Colonic mucosa (tissue), 4 donors: ENCODE data around the gene EIF3D. TPM values are rescaled to one million over a fixed set of nuclear protein-coding genes. Genes with fewer than 3 reads are reported as not detected.

Source experiments
- DNase-seq: peaks from one replicate; pipeline ENCODE4 v3.0.0-alpha.2; 2020
- H3K27ac ChIP-seq: fragments of 200-600 bp; one replicate; pipeline ENCODE4 v1.8.0; 2021
- H3K27me3 ChIP-seq: fragments of 200-600 bp; one replicate; pipeline ENCODE4 v1.8.0; 2021
- H3K36me3 ChIP-seq: fragments of 200-600 bp; one replicate; pipeline ENCODE4 v1.8.0; 2021
- H3K4me1 ChIP-seq: fragments of 200-600 bp; one replicate; pipeline ENCODE4 v1.8.0; 2021; ENCODE audit warnings: mild to moderate bottlenecking
- H3K4me3 ChIP-seq: fragments of 200-600 bp; one replicate; pipeline ENCODE4 v1.8.0; 2021
- H3K9ac ChIP-seq, 2 donors: one replicate each; pipeline ENCODE4 v1.7.0; 2013; ENCODE audit warnings: control low read depth in 2 of 2, low read depth in 2 of 2, low read length in 2 of 2
- H3K9me3 ChIP-seq: fragments of 200-600 bp; one replicate; pipeline ENCODE4 v1.8.0; 2021
- CTCF ChIP-seq: fragments of 200-600 bp; IDR thresholded peaks from one replicate; pipeline ENCODE4 v1.8.0; 2022; ENCODE audit warnings: antibody characterized with exemption, mild to moderate bottlenecking
- intact Hi-C: fragments of 100-400 bp; cut with DNase I; formaldehyde crosslinking; loops from one replicate; pipeline ENCODE4 v1.14.1; 2022
- total RNA-seq, 2 donors: library from RNA; stranded (reverse); fragmentation: NEBNext Ultra II Directional in 1 of 2; extraction: Animal tissue kit (Norgen Biotek cat#: 25700) in 1 of 2; gene quantifications; one replicate each; pipeline ENCODE4 v1.2.1, GENCODE V29; 2021
- donor health status: healthy.
- donor health status: DM: no; HTN: no; CAD: no.
- donor health status: DM: no; HTN: no; CAD: no.

Gene EIF3D
- total RNA-seq, 2 donors from 2014 or later: 148 to 160 TPM

DNA sequence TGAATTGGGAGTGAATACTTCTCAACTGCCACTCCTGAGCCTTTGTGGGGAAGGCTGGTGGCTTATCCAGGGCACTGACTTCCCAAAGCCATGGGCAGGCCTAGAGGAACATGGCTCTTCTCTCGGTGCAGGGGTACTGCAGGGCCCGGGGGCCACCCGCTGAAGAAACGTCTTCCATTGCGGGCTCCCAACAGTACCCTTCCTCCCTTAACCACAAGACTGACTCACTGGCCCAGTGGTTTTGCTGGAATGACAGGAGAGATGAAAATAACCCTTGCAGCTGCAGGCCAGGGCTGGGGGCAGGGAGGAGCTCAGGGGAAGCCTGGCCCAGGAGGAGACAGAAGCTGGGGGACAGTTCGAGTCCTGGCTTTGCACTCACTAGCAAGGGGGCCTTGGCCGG lies 61.0 kb downstream of the EIF3D start:
- peak overlapping the region in 1 of 2 donors; percentile 12 for H3K9ac ChIP-seq
- H3K4me3 ChIP-seq: no peak overlapping the region
- DNase-seq: no peak
- intact Hi-C loops: loop anchor here (2.0 kb wide), 1 partner anchor 163 kb away; no protein-coding TSS in a partner anchor
- no peaks in the 10 kb centered on the region for H3K9me3 ChIP-seq
- no peak for TF ChIP-seq CTCF
- peak overlapping the region; percentile 49 for H3K27ac ChIP-seq
- peaks cover 16% of the 10 kb centered on the region for H3K4me1 ChIP-seq
- H3K27me3 ChIP-seq: no peaks in the 10 kb centered on the region
- no peaks in the 10 kb centered on the region for H3K36me3 ChIP-seq

- intact Hi-C loops: no loop called here
- DNase-seq: peak; percentile 55
- no peak for TF ChIP-seq CTCF
- no peak overlapping the region for H3K9ac ChIP-seq
- H3K36me3 ChIP-seq: no peaks in the 10 kb centered on the region
- H3K4me3 ChIP-seq: no peak overlapping the region
- peak overlapping the region; percentile 49 for H3K27ac ChIP-seq
- no peaks in the 10 kb centered on the region for H3K27me3 ChIP-seq
- H3K9me3 ChIP-seq: no peaks in the 10 kb centered on the region
- H3K4me1 ChIP-seq: peaks cover 16% of the 10 kb centered on the region
Observed at GRCh38 chr22:36467042-36467810, 61.7 kb downstream of the EIF3D start.

DNA sequence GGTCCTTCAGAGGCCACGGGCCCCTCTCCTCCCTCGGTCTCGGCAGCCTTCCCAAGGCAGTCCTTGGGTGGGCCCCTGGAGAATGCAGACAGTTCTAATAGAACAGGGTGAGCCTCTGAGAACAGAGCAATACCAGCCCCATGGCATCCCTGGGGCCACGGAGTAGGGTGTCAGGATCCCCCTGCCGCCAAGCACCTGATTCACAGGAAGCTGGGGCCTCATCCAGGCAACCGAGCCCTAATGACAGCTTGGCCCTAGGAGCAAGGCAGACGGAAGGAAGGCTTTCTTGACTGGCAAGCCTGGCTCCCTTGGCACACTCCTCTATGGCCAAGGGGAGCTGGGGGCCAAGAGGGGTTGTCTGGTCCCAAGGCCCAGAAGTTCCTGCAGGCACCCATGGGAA lies 62.7 kb downstream of the EIF3D start:
- Histone ChIP-seq H3K4me1 (peaks cover 16% of the 10 kb centered on the region), H3K4me3 (no peak overlapping the region), H3K9me3 (no peaks in the 10 kb centered on the region), H3K27ac (peak overlapping the region; percentile 79), H3K27me3 (no peaks in the 10 kb centered on the region), H3K36me3 (no peaks in the 10 kb centered on the region), H3K9ac (peak overlapping the region in 1 of 2 donors; percentile 79)
- TF ChIP-seq CTCF: no peak
- DNase-seq: no peak
- intact Hi-C loops: no loop called here

DNA sequence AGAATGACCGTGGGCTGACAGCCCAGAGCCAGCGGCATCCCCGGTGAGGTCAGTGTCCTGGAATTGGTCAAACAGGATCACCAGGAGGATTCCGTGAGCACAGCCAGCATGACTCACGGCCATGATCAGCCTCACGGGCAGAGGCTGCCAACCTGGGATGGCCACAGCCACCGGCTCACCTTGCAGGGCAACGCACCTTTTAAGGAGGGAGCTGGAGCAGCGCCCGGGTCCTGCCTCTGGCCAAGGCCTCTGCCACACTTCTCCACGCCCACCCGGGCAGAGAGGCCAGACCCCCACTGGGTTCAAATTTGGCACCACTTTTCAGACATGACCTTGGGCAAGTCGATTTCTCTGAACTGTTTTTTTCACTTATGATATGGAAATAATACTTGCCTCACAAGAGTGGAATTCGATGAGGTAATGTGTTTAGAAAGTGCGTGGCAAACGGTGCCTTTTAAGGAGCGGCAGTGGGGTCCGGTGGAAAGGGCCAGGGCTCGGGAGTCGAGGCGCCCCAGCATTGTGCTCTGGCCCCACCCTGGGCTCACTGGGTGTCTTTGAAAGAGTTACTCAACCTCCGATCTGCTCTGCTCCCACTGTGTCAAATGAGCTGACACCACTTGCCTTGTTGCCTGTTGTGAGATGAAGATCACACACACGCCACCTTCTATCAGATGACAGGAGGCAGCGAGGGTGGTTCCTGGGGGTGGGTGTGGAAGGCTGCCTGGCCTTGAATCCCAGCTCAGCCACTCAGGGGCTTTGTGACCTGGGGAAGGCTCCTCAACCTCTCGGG lies 63.5 kb downstream of the EIF3D start:
- Histone ChIP-seq H3K27me3 (no peaks in the 10 kb centered on the region), H3K9ac (peak overlapping the region; percentile 13 to 79), H3K27ac (peak overlapping the region; percentile 79), H3K4me1 (peaks cover 16% of the 10 kb centered on the region), H3K4me3 (no peak overlapping the region), H3K9me3 (no peaks in the 10 kb centered on the region), H3K36me3 (no peaks in the 10 kb centered on the region)
- peak; percentile 76 for DNase-seq
- TF ChIP-seq CTCF: no peak
- intact Hi-C loops: no loop called here

- H3K4me3 ChIP-seq: no peak overlapping the region
- H3K27me3 ChIP-seq: no peaks in the 10 kb centered on the region
- no peaks in the 10 kb centered on the region for H3K9me3 ChIP-seq
- intact Hi-C loops: no loop called here
- peak overlapping the region in 1 of 2 donors; percentile 79 for H3K9ac ChIP-seq
- no peaks in the 10 kb centered on the region for H3K36me3 ChIP-seq
- peak overlapping the region; percentile 79 for H3K27ac ChIP-seq
- peaks cover 16% of the 10 kb centered on the region for H3K4me1 ChIP-seq
- DNase-seq: no peak
- no peak for TF ChIP-seq CTCF
Observed at GRCh38 chr22:36464715-36465231, 64.2 kb downstream of the EIF3D start.
